Astrocyte (in vitro differentiated cells and primary cell): Measurements from ENCODE around the gene THYN1. TPM values are rescaled to one million over a fixed set of nuclear protein-coding genes. Genes with fewer than 3 reads are reported as not detected.

ENCODE experiments used
- DNase-seq: peaks from one replicate; pipeline ENCODE4 v3.0.0-alpha.2; 2010; ENCODE audit warnings: low read depth
- FAIRE-seq: peaks from 2 replicates; lab custom pipeline; 2011; peaks lifted over from hg19 to GRCh38; lab: Jason Lieb, UNC
- H2AFZ ChIP-seq: 2 replicates; pipeline ENCODE4 v1.6.0; 2012; ENCODE audit warnings: low read depth, low read length, inconsistent platforms
- H3K27ac ChIP-seq: 2 replicates; pipeline ENCODE4 v1.5.1; 2011; ENCODE audit warnings: low read depth, low read length, inconsistent platforms
- H3K27me3 ChIP-seq: 2 replicates; pipeline ENCODE4 v1.6.0; 2011; ENCODE audit warnings: low read length, inconsistent platforms; ENCODE audit not compliant: insufficient read depth
- H3K36me3 ChIP-seq: 2 replicates; pipeline ENCODE4 v1.5.1; 2011; ENCODE audit warnings: low read length, inconsistent platforms; ENCODE audit not compliant: insufficient read depth
- H3K4me1 ChIP-seq: 2 replicates; pipeline ENCODE4 v1.5.1; 2011; ENCODE audit warnings: low read length, inconsistent platforms; ENCODE audit not compliant: insufficient read depth
- H3K4me2 ChIP-seq: 2 replicates; pipeline ENCODE4 v1.6.0; 2012; ENCODE audit warnings: low read length, inconsistent platforms
- H3K4me3 ChIP-seq: 2 replicates; pipeline ENCODE4 v1.5.1; 2011; ENCODE audit warnings: low read depth, mild to moderate bottlenecking, low read length, inconsistent platforms; ENCODE audit not compliant: insufficient read depth
- H3K79me2 ChIP-seq: 2 replicates; pipeline ENCODE4 v1.6.0; 2012; ENCODE audit warnings: mild to moderate bottlenecking, low read length, inconsistent platforms; ENCODE audit not compliant: insufficient read depth
- H3K9ac ChIP-seq: 2 replicates; pipeline ENCODE4 v1.6.0; 2012; ENCODE audit warnings: mild to moderate bottlenecking, low read length, inconsistent platforms
- H3K9me3 ChIP-seq: 2 replicates; pipeline ENCODE4 v1.5.1; 2012; ENCODE audit warnings: low read depth, mild to moderate bottlenecking, low read length, inconsistent platforms; ENCODE audit not compliant: insufficient read depth
- H4K20me1 ChIP-seq: 2 replicates; pipeline ENCODE4 v1.6.0; 2012; ENCODE audit warnings: low read length, inconsistent platforms; ENCODE audit not compliant: insufficient read depth
- H3K27ac Mint-ChIP-seq: one replicate; pipeline ENCODE4 v1.8.0; 2021; ENCODE audit warnings: mild to moderate bottlenecking, mixed read lengths; ENCODE audit not compliant: unreplicated experiment
- H3K27me3 Mint-ChIP-seq: one replicate; pipeline ENCODE4 v1.8.0; 2021; ENCODE audit warnings: low read depth, mixed read lengths; ENCODE audit not compliant: unreplicated experiment
- H3K36me3 Mint-ChIP-seq: one replicate; pipeline ENCODE4 v1.8.0; 2021; ENCODE audit warnings: low read depth, mixed read lengths; ENCODE audit not compliant: unreplicated experiment
- H3K4me1 Mint-ChIP-seq: one replicate; pipeline ENCODE4 v1.8.0; 2021; ENCODE audit warnings: low read depth, mixed read lengths; ENCODE audit not compliant: unreplicated experiment
- H3K4me3 Mint-ChIP-seq: one replicate; pipeline ENCODE4 v1.8.0; 2021; ENCODE audit warnings: mild to moderate bottlenecking, moderate library complexity, mixed read lengths; ENCODE audit not compliant: unreplicated experiment
- H3K9me3 Mint-ChIP-seq: one replicate; pipeline ENCODE4 v1.8.0; 2021; ENCODE audit warnings: mild to moderate bottlenecking, mixed read lengths; ENCODE audit not compliant: unreplicated experiment
- CTCF ChIP-seq: IDR thresholded peaks from 2 replicates; pipeline ENCODE4 v1.5.1; 2011; ENCODE audit warnings: low read depth, mild to moderate bottlenecking, inconsistent platforms, low read length, moderate library complexity; ENCODE audit not compliant: insufficient read depth
- EZH2 ChIP-seq: IDR thresholded peaks from 2 replicates; pipeline ENCODE4 v1.6.1; 2012; ENCODE audit warnings: mild to moderate bottlenecking, low read length, inconsistent platforms; ENCODE audit not compliant: insufficient read depth
- total RNA-seq: library from RNA; stranded (reverse); gene quantifications from 2 replicates; pipeline ENCODE4 v1.2.1, GENCODE V29; 2021

The THYN1 gene
- total RNA-seq, 1 donor from 2014 or later, result 30.5 TPM

GRCh38 chr11:134261626-134262488 is 8.7 kb upstream of the THYN1 start:
- H3K36me3 ChIP-seq, result peaks cover 15% of the 10 kb centered on the region
- H3K79me2 ChIP-seq, result no peaks in the 10 kb centered on the region
- DNase-seq, result no peak
- Mint-ChIP-seq H3K9me3 (no peaks in the 10 kb centered on the region), H3K4me3 (no peak overlapping the region), H3K27me3 (no peaks in the 10 kb centered on the region), H3K4me1 (peaks cover 6% of the 10 kb centered on the region), H3K36me3 (peaks cover 19% of the 10 kb centered on the region), H3K27ac (no peak overlapping the region)
- FAIRE-seq, result no peak
- H3K27me3 ChIP-seq, result no peaks in the 10 kb centered on the region
- H4K20me1 ChIP-seq, result peaks cover 15% of the 10 kb centered on the region
- H3K4me3 ChIP-seq, result no peak overlapping the region
- H3K4me2 ChIP-seq, result no peak overlapping the region
- no peak overlapping the region for H3K9ac ChIP-seq
- H3K4me1 ChIP-seq, result peaks cover 2% of the 10 kb centered on the region
- H2AFZ ChIP-seq, result no peak overlapping the region
- no peaks in the 10 kb centered on the region for H3K9me3 ChIP-seq
- TF ChIP-seq EZH2, result no peak
- TF ChIP-seq CTCF, result peak; percentile 38
- no peak overlapping the region for H3K27ac ChIP-seq

GRCh38 chr11:134260983-134261382 is 7.8 kb upstream of the THYN1 start:
- Histone ChIP-seq H3K27me3 (no peaks in the 10 kb centered on the region), H2AFZ (no peak overlapping the region), H3K27ac (no peak overlapping the region), H3K9me3 (no peaks in the 10 kb centered on the region), H3K4me3 (no peak overlapping the region), H4K20me1 (peaks cover 20% of the 10 kb centered on the region), H3K9ac (no peak overlapping the region), H3K4me1 (no peaks in the 10 kb centered on the region), H3K79me2 (peaks cover 6% of the 10 kb centered on the region), H3K4me2 (no peak overlapping the region), H3K36me3 (peaks cover 17% of the 10 kb centered on the region)
- no peaks in the 10 kb centered on the region for H3K4me1 Mint-ChIP-seq
- no peaks in the 10 kb centered on the region for H3K9me3 Mint-ChIP-seq
- FAIRE-seq (no peak), DNase-seq (no peak)
- peaks cover 19% of the 10 kb centered on the region for H3K36me3 Mint-ChIP-seq
- no peak overlapping the region for H3K27ac Mint-ChIP-seq
- no peak overlapping the region for H3K4me3 Mint-ChIP-seq
- no peak for TF ChIP-seq CTCF
- no peak for TF ChIP-seq EZH2
- H3K27me3 Mint-ChIP-seq, result no peaks in the 10 kb centered on the region

- H3K4me3 Mint-ChIP-seq, result no peak overlapping the region
- H3K9ac ChIP-seq, result no peak overlapping the region
- FAIRE-seq, result no peak
Measured at GRCh38 chr11:134260503-134260902, 7.4 kb upstream of the THYN1 start.

More at GRCh38 chr11:134260503-134260902, 7.4 kb upstream of the THYN1 start:
- Mint-ChIP-seq H3K27ac (no peak overlapping the region), H3K36me3 (peaks cover 19% of the 10 kb centered on the region), H3K4me1 (no peaks in the 10 kb centered on the region), H3K9me3 (no peaks in the 10 kb centered on the region), H3K27me3 (no peaks in the 10 kb centered on the region)
- Histone ChIP-seq H3K4me1 (no peaks in the 10 kb centered on the region), H3K27ac (no peak overlapping the region), H2AFZ (no peak overlapping the region), H3K4me3 (no peak overlapping the region), H3K9me3 (no peaks in the 10 kb centered on the region), H3K4me2 (no peak overlapping the region), H3K27me3 (no peaks in the 10 kb centered on the region), H3K79me2 (peaks cover 7% of the 10 kb centered on the region), H3K36me3 (peaks cover 17% of the 10 kb centered on the region), H4K20me1 (peaks cover 22% of the 10 kb centered on the region)
- TF ChIP-seq EZH2, result no peak
- no peak for TF ChIP-seq CTCF
- no peak for DNase-seq
